Measurements from ENCODE around the gene KPNA4. TPM values are rescaled to one million over a fixed set of nuclear protein-coding genes. Genes with fewer than 3 reads are reported as not detected.

Gene KPNA4
- total RNA-seq, 2 donors from 2014 or later: 41.6 to 60.6 TPM

GRCh38 chr3:160588023-160588422, 22.7 kb upstream of the KPNA4 start:
- TF ChIP-seq CTCF (IDR thresholded peaks at IDR 0.05): no peak
- no peaks in the 10 kb centered on the region for H3K27me3 ChIP-seq
- intact Hi-C loops (cut with DNase I): no loop called here

DNA sequence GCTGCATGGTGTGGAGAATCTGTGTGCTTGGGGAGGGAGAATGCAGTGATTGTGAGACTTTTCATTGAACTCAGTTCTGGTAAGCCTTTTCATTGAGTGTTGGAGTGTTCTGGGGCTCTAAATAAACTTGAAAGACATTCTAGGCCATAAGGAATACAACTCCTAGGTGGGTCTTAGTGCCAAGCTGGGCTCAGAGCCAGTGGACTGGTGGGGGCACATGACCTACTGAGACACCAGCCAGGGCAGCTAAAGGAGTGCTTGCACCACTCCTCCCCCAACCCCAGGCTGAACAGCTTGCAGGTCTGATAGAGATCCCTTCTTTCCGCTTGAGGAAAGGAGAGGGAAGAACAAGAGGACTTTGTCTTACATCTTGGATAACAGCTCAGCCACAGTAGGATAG, 21.7 kb upstream of the KPNA4 start:
- intact Hi-C loops (cut with DNase I): no loop called here
- H3K27me3 ChIP-seq: no peaks in the 10 kb centered on the region
- TF ChIP-seq CTCF (IDR thresholded peaks at IDR 0.05): no peak
- no peaks in the 10 kb centered on the region for H3K36me3 ChIP-seq
- H3K4me3 ChIP-seq: no peak overlapping the region
- no peaks in the 10 kb centered on the region for H3K9me3 ChIP-seq
- H3K9ac ChIP-seq (ENCODE audit: low read depth in 2 of 2, low read length in 2 of 2): no peak overlapping the region
- no peak for DNase-seq
- H3K4me1 ChIP-seq: no peaks in the 10 kb centered on the region
- H3K27ac ChIP-seq: no peak overlapping the region

More at GRCh38 chr3:160588023-160588422, 22.7 kb upstream of the KPNA4 start:
- DNase-seq: no peak
- no peaks in the 10 kb centered on the region for H3K4me1 ChIP-seq
- no peaks in the 10 kb centered on the region for H3K9me3 ChIP-seq
- H3K9ac ChIP-seq (ENCODE audit: low read depth in 2 of 2, low read length in 2 of 2): no peak overlapping the region
- no peak overlapping the region for H3K4me3 ChIP-seq
- H3K36me3 ChIP-seq: no peaks in the 10 kb centered on the region
- no peak overlapping the region for H3K27ac ChIP-seq

DNA sequence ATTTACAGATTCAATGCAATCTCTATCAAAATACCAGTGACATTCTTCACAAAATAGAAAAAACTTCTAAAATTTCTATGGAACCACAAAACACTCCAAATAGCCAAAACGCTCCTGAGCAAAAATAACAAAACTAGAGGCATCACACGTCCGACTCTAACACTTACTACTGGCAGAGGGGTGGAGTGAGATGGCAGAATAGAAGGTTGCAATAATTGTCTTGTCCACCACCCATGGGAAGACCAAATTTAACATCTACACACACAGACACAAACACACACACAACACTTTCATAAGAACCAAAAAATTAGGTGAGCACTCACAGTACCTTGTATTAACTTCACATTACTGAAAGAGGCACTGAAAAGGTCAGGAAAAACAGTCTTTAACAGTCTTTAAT, 21.3 kb upstream of the KPNA4 start:
- no peak overlapping the region for H3K27ac ChIP-seq
- H3K4me1 ChIP-seq: no peaks in the 10 kb centered on the region
- H3K9ac ChIP-seq (ENCODE audit: low read depth in 2 of 2, low read length in 2 of 2): no peak overlapping the region
- H3K36me3 ChIP-seq: no peaks in the 10 kb centered on the region
- H3K4me3 ChIP-seq: no peak overlapping the region
- DNase-seq: no peak
- H3K9me3 ChIP-seq: no peaks in the 10 kb centered on the region
- no peak for TF ChIP-seq CTCF (IDR thresholded peaks at IDR 0.05)
- intact Hi-C loops (cut with DNase I): no loop called here
- H3K27me3 ChIP-seq: no peaks in the 10 kb centered on the region

DNA sequence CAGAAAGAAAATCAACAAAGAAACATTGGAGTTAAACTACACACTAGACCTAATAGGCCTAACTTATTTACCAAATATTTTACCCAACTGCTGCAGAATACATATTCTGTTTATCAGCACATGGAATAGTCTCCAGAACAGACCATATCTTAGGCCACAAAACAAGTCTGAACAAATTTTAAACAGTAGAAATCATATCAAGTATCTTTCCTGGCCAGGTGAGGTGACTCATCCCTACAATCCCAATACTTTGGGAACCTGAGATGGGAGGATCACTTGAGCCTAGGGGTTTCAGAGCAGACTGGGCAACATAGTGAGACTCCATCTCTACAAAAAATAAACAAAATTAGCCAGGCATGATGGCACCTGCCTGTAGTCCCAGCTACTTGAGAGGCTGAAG, 18.1 kb upstream of the KPNA4 start:
- H3K27me3 ChIP-seq: no peaks in the 10 kb centered on the region
- H3K9me3 ChIP-seq: no peaks in the 10 kb centered on the region
- no peak for TF ChIP-seq CTCF (IDR thresholded peaks at IDR 0.05)
- intact Hi-C loops (cut with DNase I): no loop called here
- no peak for DNase-seq
- H3K4me3 ChIP-seq: no peak overlapping the region
- no peak overlapping the region for H3K9ac ChIP-seq (ENCODE audit: low read depth in 2 of 2, low read length in 2 of 2)
- H3K27ac ChIP-seq: no peak overlapping the region
- no peaks in the 10 kb centered on the region for H3K4me1 ChIP-seq
- no peaks in the 10 kb centered on the region for H3K36me3 ChIP-seq

DNA sequence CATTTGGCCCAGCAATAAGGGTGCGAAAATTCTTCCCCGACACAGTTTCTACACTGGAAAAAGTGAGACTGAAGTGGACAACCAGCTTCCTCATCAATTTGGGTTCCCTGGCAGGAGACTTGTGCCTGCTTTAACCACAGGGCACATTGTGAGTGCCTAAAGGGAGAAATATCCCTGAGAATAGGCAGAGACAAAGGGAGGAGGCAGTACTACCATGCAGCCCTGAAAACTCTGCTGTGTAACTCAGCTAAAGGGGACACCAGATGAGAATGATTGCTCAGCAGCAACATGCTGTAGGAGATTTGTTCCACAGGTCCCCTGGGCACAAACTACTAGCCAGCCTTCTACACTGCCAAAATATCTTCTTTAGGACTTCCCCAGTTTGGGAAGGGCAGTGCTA, 15.6 kb upstream of the KPNA4 start:
- no peak overlapping the region for H3K4me3 ChIP-seq
- H3K9ac ChIP-seq (ENCODE audit: low read depth in 2 of 2, low read length in 2 of 2): no peak overlapping the region
- TF ChIP-seq CTCF (IDR thresholded peaks at IDR 0.05): no peak
- intact Hi-C loops (cut with DNase I): no loop called here
- H3K27ac ChIP-seq: no peak overlapping the region
- no peaks in the 10 kb centered on the region for H3K27me3 ChIP-seq
- no peak for DNase-seq
- no peaks in the 10 kb centered on the region for H3K36me3 ChIP-seq
- no peaks in the 10 kb centered on the region for H3K4me1 ChIP-seq
- no peaks in the 10 kb centered on the region for H3K9me3 ChIP-seq
